Left lung (tissue), 10 donors: Measurements from ENCODE around the gene SPINT1. TPM values are rescaled to one million over a fixed set of nuclear protein-coding genes. Genes with fewer than 3 reads are reported as not detected.

Experiments
- ATAC-seq: fragments of 200-7000 bp; cut with Tn5 transposase; one replicate; pipeline ENCODE4 v1.9.1; 2020; ENCODE audit warnings: moderate library complexity
- DNase-seq, 4 donors: peaks; one replicate each; pipeline ENCODE4 v3.0.0-alpha.2; 2013 to 2020
- H3K27ac ChIP-seq, 2 donors: fragments of 200-600 bp; sonication (generic) in 1 of 2; one replicate each; pipeline versions ENCODE4 v1.5.0 to v1.8.0; 2020 to 2021
- H3K27me3 ChIP-seq, 2 donors: fragments of 200-600 bp; sonication (generic) in 1 of 2; one replicate each; pipeline versions ENCODE4 v1.5.0 to v1.8.0; 2020 to 2021
- H3K36me3 ChIP-seq, 2 donors: fragments of 200-600 bp; sonication (generic) in 1 of 2; one replicate each; pipeline versions ENCODE4 v1.5.0 to v1.8.0; 2020 to 2021
- H3K4me1 ChIP-seq, 2 donors: fragments of 200-600 bp; one replicate each; pipeline ENCODE4 v1.8.0; 2021
- H3K4me3 ChIP-seq, 2 donors: fragments of 200-600 bp; sonication (generic) in 1 of 2; one replicate each; pipeline versions ENCODE4 v1.5.0 to v1.8.0; 2020 to 2021; ENCODE audit warnings: mild to moderate bottlenecking in 1 of 2
- H3K9me3 ChIP-seq, 2 donors: fragments of 200-600 bp; sonication (generic) in 1 of 2; one replicate each; pipeline versions ENCODE4 v1.5.0 to v1.8.0; 2020 to 2021
- CTCF ChIP-seq, 2 donors: fragments of 200-600 bp; sonication (generic) in 1 of 2; IDR thresholded peaks; one replicate each; pipeline versions ENCODE4 v1.5.0 to v1.8.0; 2021; ENCODE audit warnings: antibody characterized with exemption in 2 of 2
- intact Hi-C, 2 donors: fragments of 100-400 bp; cut with DNase I; formaldehyde crosslinking; loops; one replicate each; pipeline versions ENCODE4 v1.11.2 to v1.14.2; 2022
- polyA plus RNA-seq, 6 donors: library from polyadenylated mRNA; unstranded; fragments of 120-200 nt; gene quantifications; one replicate each; pipeline ENCODE4 v1.2.1, GENCODE V29; 2013; ENCODE audit not compliant: insufficient read length in 6 of 6
- total RNA-seq, 2 donors: library from RNA; stranded (reverse); fragmentation: NEBNext Ultra II Directional; extraction: Animal tissue kit (Norgen Biotek cat#: 25700); gene quantifications; one replicate each; pipeline ENCODE4 v1.2.1, GENCODE V29; 2021
- donor health status: DM: no; HTN: yes; CAD: no.
- donor health status: DM: no; HTN: no; CAD: no.

SPINT1 gene
- total and polyA plus RNA-seq, 8 donors, result 51.8 to 160 (median 67.5) TPM

DNA sequence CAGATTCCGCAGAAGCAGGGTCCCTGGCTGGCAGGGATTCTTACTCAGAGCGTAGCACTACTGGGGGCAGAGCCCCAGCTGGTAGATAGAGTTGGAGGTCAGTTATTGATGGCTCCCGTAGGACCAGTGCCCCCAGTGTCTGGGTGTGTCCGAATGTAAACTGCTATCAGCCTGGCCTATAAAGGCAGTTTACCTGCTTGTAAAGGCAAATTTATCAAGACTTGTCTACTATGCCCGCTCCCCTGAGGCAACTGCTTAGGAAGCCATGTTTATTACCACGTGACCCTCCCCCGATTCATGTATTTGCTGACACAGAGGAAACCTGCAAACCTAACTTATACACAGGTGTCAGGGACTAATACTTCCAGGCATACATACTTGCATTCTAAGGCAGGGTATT lies 14.7 kb upstream of the SPINT1 start:
- no peaks in the 10 kb centered on the region for H3K9me3 ChIP-seq
- no peak overlapping the region for H3K4me3 ChIP-seq
- DNase-seq, result no peak
- H3K27me3 ChIP-seq, result no peaks in the 10 kb centered on the region
- no peak overlapping the region for H3K27ac ChIP-seq
- H3K36me3 ChIP-seq, result no peaks in the 10 kb centered on the region
- intact Hi-C loops, result no loop called here
- no peak for TF ChIP-seq CTCF (IDR thresholded peaks at IDR 0.05)
- no peaks in the 10 kb centered on the region for H3K4me1 ChIP-seq
- ATAC-seq, result no peak

DNA sequence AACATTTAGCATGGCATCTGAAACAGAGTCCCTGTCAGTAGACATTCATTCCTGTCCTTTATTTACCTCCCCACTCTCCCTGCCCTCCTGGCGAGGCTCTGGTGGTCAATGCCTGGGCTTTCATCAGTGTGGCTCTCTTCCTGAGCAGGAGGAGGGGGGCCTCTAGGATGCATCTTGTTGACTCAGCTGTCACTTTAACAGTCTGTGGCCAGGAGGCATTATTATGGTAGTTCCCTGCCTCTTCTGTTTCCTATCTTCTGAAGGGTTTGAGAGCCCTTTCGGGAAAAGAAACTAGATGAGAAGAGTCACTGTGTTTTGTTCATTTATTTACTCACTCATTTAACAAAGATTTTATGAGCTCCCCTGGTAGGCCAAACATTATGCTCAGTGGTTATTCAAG lies 13.0 kb upstream of the SPINT1 start:
- ATAC-seq, result no peak
- no peak for TF ChIP-seq CTCF (IDR thresholded peaks at IDR 0.05)
- no peaks in the 10 kb centered on the region for H3K9me3 ChIP-seq

GRCh38 chr15:40831861-40832260 lies 12.0 kb upstream of the SPINT1 start:
- no peaks in the 10 kb centered on the region for H3K36me3 ChIP-seq
- intact Hi-C loops, result no loop called here
- no peak for TF ChIP-seq CTCF (IDR thresholded peaks at IDR 0.05)
- no peak overlapping the region for H3K4me3 ChIP-seq
- H3K4me1 ChIP-seq, result no peaks in the 10 kb centered on the region
- ATAC-seq (no peak), DNase-seq (no peak)
- no peaks in the 10 kb centered on the region for H3K27me3 ChIP-seq
- no peaks in the 10 kb centered on the region for H3K9me3 ChIP-seq
- no peak overlapping the region for H3K27ac ChIP-seq

More for the DNA sequence above, 13.0 kb upstream of the SPINT1 start:
- no peak for DNase-seq
- Histone ChIP-seq H3K36me3 (no peaks in the 10 kb centered on the region), H3K27ac (no peak overlapping the region), H3K4me1 (no peaks in the 10 kb centered on the region), H3K27me3 (no peaks in the 10 kb centered on the region), H3K4me3 (no peak overlapping the region)
- intact Hi-C loops, result no loop called here

DNA sequence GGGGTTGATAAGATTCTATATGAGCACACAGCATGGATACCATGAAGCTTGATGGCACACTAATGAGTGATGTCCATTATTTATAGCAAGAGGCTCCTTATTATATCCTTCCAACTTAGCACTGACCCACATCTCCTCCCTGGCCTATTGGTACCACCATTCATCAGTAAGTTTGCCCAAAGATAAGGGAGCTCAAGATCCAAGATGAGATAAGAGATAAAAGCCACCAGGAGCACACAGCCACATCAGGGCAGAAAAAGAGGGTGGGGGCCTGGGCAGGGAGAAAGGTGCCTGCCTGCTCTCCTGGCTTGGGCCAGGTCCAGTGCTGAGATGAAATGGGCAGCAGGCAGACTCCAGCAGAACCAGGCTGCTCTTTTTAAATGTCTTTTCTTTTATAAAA lies 10.9 kb upstream of the SPINT1 start:
- no peaks in the 10 kb centered on the region for H3K9me3 ChIP-seq
- no peaks in the 10 kb centered on the region for H3K4me1 ChIP-seq
- TF ChIP-seq CTCF (IDR thresholded peaks at IDR 0.05), result no peak
- no peak overlapping the region for H3K27ac ChIP-seq
- H3K36me3 ChIP-seq, result no peaks in the 10 kb centered on the region
- ATAC-seq, result no peak
- no peaks in the 10 kb centered on the region for H3K27me3 ChIP-seq
- no peak overlapping the region for H3K4me3 ChIP-seq
- no peak for DNase-seq
- intact Hi-C loops, result no loop called here

GRCh38 chr15:40836020-40836419 lies 7.8 kb upstream of the SPINT1 start:
- no peak overlapping the region for H3K4me3 ChIP-seq

More at GRCh38 chr15:40836020-40836419, 7.8 kb upstream of the SPINT1 start:
- DNase-seq (no peak), ATAC-seq (no peak)
- Histone ChIP-seq H3K36me3 (no peaks in the 10 kb centered on the region), H3K4me1 (no peaks in the 10 kb centered on the region), H3K27ac (no peak overlapping the region), H3K9me3 (no peaks in the 10 kb centered on the region), H3K27me3 (no peaks in the 10 kb centered on the region)
- TF ChIP-seq CTCF (IDR thresholded peaks at IDR 0.05), result no peak
- intact Hi-C loops, result no loop called here
